Activated CD4-positive, alpha-beta T cell treated with anti-CD3 and anti-CD28 coated beads for 36 hours (primary cell): ENCODE results near the gene SLC27A2. TPM values are rescaled to one million over a fixed set of nuclear protein-coding genes. Genes with fewer than 3 reads are reported as not detected.
A peak's percentile ranks its signal among the peaks of the same experiment; 100 is the strongest.
"Not testable (repeated sequence)": the region's sequence is repeated elsewhere in the genome, so short reads cannot be mapped to it uniquely, and the experiment has no call there.

Source experiments
- ATAC-seq: fragments of 200-7000 bp; cut with Tn5 transposase; one replicate; pipeline ENCODE4 v1.10.0; 2021; ENCODE audit warnings: mild to moderate bottlenecking, moderate library complexity
- CTCF ChIA-PET: fragments of 350-600 bp; sonication (Branson Sonifier 250); formaldehyde crosslinking; loops from one replicate; lab custom pipeline; 2021; ENCODE audit warnings: antibody characterized with exemption; lab: Charles Lee
- POLR2A ChIA-PET: fragments of 350-600 bp; sonication (Branson Sonifier 250); formaldehyde crosslinking; loops from one replicate; lab custom pipeline; 2021; ENCODE audit warnings: antibody characterized with exemption, inconsistent platforms; lab: Charles Lee
- DNase-seq: peaks from one replicate; pipeline ENCODE4 v3.0.0-alpha.2; 2020
- H3K27ac Mint-ChIP-seq: one replicate; pipeline ENCODE4 v1.8.0; 2021; ENCODE audit warnings: mixed read lengths
- H3K27me3 Mint-ChIP-seq: one replicate; pipeline ENCODE4 v1.8.0; 2021; ENCODE audit warnings: mixed read lengths
- H3K36me3 Mint-ChIP-seq: one replicate; pipeline ENCODE4 v1.8.0; 2021; ENCODE audit warnings: low read depth, mixed read lengths
- H3K4me1 Mint-ChIP-seq: one replicate; pipeline ENCODE4 v1.8.0; 2021; ENCODE audit warnings: mixed read lengths
- H3K4me3 Mint-ChIP-seq: one replicate; pipeline ENCODE4 v1.8.0; 2021; ENCODE audit warnings: mild to moderate bottlenecking, moderate library complexity, mixed read lengths
- H3K9me3 Mint-ChIP-seq: one replicate; pipeline ENCODE4 v1.8.0; 2021; ENCODE audit warnings: low read depth, mixed read lengths
- intact Hi-C, 2 experiments: fragments of 100-400 bp; cut with DNase I in 1 of 2; cut with micrococcal nuclease in 1 of 2; formaldehyde crosslinking; loops; one replicate each; pipeline versions ENCODE4 v1.14.2 to v1.15.1; 2022 to 2024; cut with DNase I, micrococcal nuclease
- total RNA-seq, 2 experiments: library from RNA; stranded (reverse); gene quantifications; one replicate each; pipeline ENCODE4 v1.2.3, GENCODE V29; 2021

Gene SLC27A2
- total RNA-seq, 2 experiments from 2014 or later: 20.7 to 22.1 TPM

DNA sequence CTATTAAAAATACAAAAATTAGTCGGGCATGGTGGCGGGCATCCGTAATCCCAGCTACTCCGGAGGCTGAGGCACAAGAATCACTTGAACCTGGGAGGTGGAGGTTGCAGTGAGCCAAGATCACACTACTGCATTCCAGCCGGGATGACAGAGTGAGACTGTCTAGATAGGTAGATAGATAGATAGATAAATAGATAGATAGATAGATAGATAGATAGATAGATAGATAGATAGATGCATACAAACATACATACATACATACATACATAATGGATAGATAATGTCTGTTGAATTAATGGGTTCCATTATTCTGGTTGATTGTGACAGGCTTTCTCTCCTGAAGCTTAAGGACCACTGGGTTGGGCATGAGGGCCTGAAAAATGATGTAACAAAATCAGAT lies 6.8 kb downstream of the SLC27A2 start:
- peaks cover 22% of the 10 kb centered on the region for H3K36me3 Mint-ChIP-seq
- H3K27ac Mint-ChIP-seq, H3K4me1 Mint-ChIP-seq, H3K4me3 Mint-ChIP-seq, ATAC-seq, H3K27me3 Mint-ChIP-seq, POLR2A ChIA-PET, DNase-seq, H3K9me3 Mint-ChIP-seq: not testable (repeated sequence)
- intact Hi-C loops: loop anchor here in 1 of 2 experiments (10.0 kb wide), 1 partner anchor 716 kb away; the partner anchor contains the start of gene AP4E1
- CTCF ChIA-PET: interaction anchor here (0.7 kb wide), 2 partner anchors 31 to 60 kb away, joined by 3 read pairs; no protein-coding TSS in a partner anchor

DNA sequence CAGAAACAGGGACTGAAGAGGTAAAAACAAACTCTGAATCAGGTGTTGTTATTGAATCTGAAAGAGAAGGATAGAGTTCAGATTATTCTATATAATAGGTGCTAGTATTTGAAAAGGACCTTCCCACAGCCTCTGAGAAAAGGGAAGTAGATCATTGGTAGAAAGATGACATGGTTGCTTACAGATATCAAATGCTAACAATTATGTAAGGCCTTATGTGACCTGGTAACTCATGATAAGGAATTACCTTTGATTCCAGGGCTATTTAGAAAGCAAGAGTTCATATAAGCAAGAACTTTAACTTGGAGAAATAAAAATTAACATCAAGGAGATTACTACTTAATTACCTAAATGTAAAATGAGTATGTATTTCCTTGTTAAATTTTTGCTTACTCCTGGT lies 7.6 kb downstream of the SLC27A2 start:
- CTCF ChIA-PET: interaction anchor here (1.2 kb wide), 1 partner anchor 126 kb away, joined by 4 read pairs; no protein-coding TSS in a partner anchor
- Mint-ChIP-seq H3K36me3 (peaks cover 22% of the 10 kb centered on the region), H3K27ac (no peak overlapping the region), H3K9me3 (no peaks in the 10 kb centered on the region), H3K27me3 (no peaks in the 10 kb centered on the region), H3K4me1 (peaks cover 2% of the 10 kb centered on the region), H3K4me3 (no peak overlapping the region)
- ATAC-seq (no peak), DNase-seq (no peak)
- POLR2A ChIA-PET: no interaction called here
- intact Hi-C loops: loop anchor here in 1 of 2 experiments (10.0 kb wide), 1 partner anchor 715 kb away; the partner anchor contains the start of gene AP4E1

DNA sequence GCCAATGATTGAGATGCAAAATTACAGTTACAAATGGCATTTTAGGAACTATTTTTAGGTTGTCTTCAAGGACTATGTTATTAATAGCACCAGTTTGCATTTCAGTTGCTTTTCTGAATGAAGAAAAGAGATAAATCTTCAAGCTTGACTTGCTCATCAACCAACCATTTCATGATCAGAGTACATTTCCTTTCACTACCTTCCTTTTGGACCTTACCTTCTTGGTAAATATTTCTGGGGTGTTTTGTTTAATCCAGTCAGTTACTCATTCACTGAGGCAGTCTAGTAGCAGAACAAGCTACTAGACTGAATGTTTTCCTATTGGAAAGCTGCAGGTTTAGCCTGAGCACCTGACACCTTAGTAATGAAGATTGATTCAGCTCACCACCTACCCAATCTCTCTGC lies 8.2 kb downstream of the SLC27A2 start:
- Mint-ChIP-seq H3K9me3 (no peaks in the 10 kb centered on the region), H3K4me3 (no peak overlapping the region), H3K27me3 (no peaks in the 10 kb centered on the region), H3K36me3 (peaks cover 22% of the 10 kb centered on the region), H3K4me1 (peaks cover 2% of the 10 kb centered on the region), H3K27ac (no peak overlapping the region)
- ChIA-PET POLR2A (no interaction called here), CTCF (interaction anchor here (0.7 to 1.2 kb wide), 2 partner anchors 126 to 314 kb away, joined by 3 to 4 read pairs; no protein-coding TSS in a partner anchor)
- intact Hi-C loops: no loop called here
- DNase-seq (no peak), ATAC-seq (no peak)

DNA sequence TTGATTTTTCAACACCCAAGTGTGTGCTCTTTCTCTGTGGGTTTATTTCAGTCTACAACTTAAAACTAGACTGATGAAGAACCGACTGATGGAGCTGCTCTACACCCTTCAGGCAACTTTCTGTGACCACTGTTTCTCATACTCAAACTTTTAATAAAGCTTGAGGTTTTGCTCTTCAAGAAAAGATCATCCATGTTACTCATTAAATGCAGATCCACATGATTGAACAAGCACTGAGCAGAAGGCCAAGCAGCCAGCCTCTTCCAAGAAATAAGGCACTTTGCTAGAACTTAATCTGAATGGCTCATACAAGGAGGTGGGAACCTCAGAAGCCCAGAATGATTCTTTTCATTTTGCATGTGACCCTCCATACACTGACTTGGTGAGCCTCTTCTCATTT lies 8.7 kb downstream of the SLC27A2 start:
- Mint-ChIP-seq H3K4me3 (no peak overlapping the region), H3K27me3 (no peaks in the 10 kb centered on the region), H3K36me3 (peaks cover 22% of the 10 kb centered on the region), H3K4me1 (peaks cover 2% of the 10 kb centered on the region), H3K27ac (no peak overlapping the region), H3K9me3 (no peaks in the 10 kb centered on the region)
- DNase-seq: peak; percentile 12
- CTCF ChIA-PET: interaction anchor here (0.7 to 1.2 kb wide), 2 partner anchors 125 to 314 kb away, joined by 3 to 4 read pairs; no protein-coding TSS in a partner anchor
- intact Hi-C loops: no loop called here
- POLR2A ChIA-PET: no interaction called here
- ATAC-seq: peak; percentile 86

DNA sequence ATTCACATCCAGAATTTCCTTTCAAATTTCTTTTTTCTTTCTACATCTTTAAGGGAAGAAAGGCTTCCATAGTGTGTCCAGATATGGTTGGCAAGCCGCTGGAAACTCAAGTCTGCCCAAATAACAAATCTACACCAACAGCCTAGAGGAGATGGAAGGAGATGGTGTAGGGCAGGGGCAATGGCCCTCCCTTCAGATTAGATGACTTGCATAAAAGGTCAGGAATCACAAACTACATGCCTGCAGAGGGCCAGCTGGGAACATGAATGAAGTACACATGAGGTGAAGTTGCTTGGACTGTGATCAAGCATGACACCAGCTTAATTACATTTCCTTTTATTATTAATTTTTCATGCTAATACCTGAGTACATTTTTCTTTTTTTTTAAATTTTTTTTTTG lies 10.2 kb downstream of the SLC27A2 start:
- intact Hi-C loops: no loop called here
- ATAC-seq (no peak), DNase-seq (no peak)
- ChIA-PET POLR2A (no interaction called here), CTCF (no interaction called here)
- Mint-ChIP-seq H3K9me3 (no peaks in the 10 kb centered on the region), H3K27ac (no peak overlapping the region), H3K27me3 (no peaks in the 10 kb centered on the region), H3K4me1 (peaks cover 2% of the 10 kb centered on the region), H3K4me3 (no peak overlapping the region), H3K36me3 (peaks cover 15% of the 10 kb centered on the region)

DNA sequence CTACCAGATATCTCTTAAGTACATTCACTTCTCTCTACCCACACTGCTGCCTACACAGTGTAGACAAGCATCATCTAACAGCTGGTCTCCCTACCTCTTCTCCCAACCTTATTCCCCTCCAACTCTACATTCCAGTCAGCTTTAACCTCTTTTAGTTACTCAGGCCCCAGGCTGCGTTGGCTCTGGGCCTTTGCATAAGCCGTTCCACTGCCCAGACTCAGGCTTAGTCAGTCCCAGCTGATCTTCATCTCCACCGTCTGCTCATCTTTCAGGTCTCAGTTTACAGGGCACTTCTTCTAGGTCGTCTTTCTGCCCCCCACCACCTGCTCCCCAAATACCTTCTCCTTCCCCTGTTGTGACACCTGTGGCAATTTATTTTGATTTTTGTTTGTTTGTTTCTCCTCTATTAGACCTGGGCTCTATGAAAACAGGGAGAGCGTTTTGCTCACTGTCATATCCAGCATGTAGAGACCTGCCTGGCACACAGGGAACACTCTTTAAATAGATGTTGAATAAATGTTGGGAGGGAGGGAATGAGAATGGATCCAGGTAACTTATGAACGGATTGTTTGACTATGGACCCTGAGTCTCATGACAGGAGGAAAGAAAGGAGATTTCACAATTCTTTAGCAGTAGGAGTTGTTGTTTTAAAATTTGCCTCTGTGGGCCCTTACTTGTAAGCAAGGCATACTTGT lies 11.1 kb downstream of the SLC27A2 start:
- ATAC-seq: no peak
- ChIA-PET POLR2A (no interaction called here), CTCF (no interaction called here)
- H3K27me3 Mint-ChIP-seq: no peaks in the 10 kb centered on the region
- H3K9me3 Mint-ChIP-seq: no peaks in the 10 kb centered on the region
- no peak for DNase-seq
- intact Hi-C loops: no loop called here
- peaks cover 10% of the 10 kb centered on the region for H3K36me3 Mint-ChIP-seq
- H3K4me3 Mint-ChIP-seq: no peak overlapping the region
- no peak overlapping the region for H3K27ac Mint-ChIP-seq
- peaks cover 2% of the 10 kb centered on the region for H3K4me1 Mint-ChIP-seq

DNA sequence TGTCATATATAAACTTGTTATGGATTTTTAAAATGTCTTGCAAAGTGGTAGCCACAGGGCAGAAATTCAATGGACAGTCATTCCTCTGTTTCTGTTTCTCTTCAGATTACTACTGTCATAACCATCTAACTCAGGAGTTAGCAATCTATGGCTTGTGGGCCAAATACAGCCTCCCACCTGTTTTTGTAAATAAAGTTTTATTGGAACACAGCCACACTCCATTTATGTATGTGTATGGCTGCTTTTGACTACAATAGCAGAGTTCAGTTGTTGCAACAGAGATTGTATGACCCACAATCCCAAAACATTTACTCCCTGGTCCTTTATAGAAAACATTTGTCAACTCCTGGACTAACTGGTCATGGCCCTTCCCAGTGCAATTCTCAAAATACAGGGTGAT lies 20.0 kb downstream of the SLC27A2 start:
- H3K4me3 Mint-ChIP-seq: no peak overlapping the region
- DNase-seq (no peak), ATAC-seq (no peak)
- ChIA-PET CTCF (no interaction called here), POLR2A (no interaction called here)
- H3K9me3 Mint-ChIP-seq: no peaks in the 10 kb centered on the region
- H3K27me3 Mint-ChIP-seq: no peaks in the 10 kb centered on the region
- H3K4me1 Mint-ChIP-seq: no peaks in the 10 kb centered on the region
- intact Hi-C loops: no loop called here
- no peak overlapping the region for H3K27ac Mint-ChIP-seq
- H3K36me3 Mint-ChIP-seq: peaks cover 27% of the 10 kb centered on the region

DNA sequence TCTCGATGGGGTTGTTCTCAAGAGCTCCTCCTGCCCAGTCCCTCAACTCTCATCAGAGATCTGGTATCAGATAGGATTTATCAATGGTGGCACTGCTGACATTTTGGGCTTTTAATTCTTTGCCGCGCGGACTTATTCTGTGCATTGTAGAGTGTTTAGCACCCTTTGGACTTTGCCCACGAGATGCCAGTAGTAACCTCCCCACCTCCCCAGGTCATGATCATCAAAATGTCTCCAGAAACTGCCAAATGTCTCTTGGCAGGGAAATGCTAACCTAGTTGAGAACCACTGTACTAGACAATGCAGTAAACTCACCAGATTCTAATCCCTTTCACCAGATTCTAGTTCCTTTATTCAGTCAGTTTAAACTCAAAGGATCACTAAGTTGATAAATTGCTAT lies 24.0 kb downstream of the SLC27A2 start:
- CTCF ChIA-PET: no interaction called here
- POLR2A ChIA-PET: no interaction called here
- DNase-seq (no peak), ATAC-seq (no peak)
- no peak overlapping the region for H3K27ac Mint-ChIP-seq
- no peaks in the 10 kb centered on the region for H3K9me3 Mint-ChIP-seq
- no peak overlapping the region for H3K4me3 Mint-ChIP-seq
- intact Hi-C loops: no loop called here
- no peaks in the 10 kb centered on the region for H3K27me3 Mint-ChIP-seq
- H3K36me3 Mint-ChIP-seq: peaks cover 47% of the 10 kb centered on the region
- H3K4me1 Mint-ChIP-seq: no peaks in the 10 kb centered on the region

DNA sequence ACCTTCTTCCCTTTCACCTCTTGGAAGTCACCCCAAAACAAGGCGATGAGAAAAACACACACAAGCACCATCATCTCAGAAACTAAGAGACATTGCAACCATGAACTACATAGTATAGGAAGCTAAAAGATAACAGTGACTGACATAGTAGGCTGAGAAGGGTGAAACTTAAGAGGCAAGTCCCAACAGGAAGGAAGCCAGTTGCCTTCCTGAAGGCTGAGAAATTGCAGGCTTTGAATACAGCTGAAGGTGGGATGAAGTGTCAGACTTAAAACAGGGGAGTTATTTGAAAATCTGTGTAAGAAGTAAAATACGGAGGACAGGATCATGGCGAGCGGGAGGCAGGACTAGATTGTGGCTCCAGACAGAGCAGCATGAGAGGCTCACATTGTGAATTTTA lies 27.8 kb downstream of the SLC27A2 start:
- peaks cover 13% of the 10 kb centered on the region for H3K9me3 Mint-ChIP-seq
- ATAC-seq (no peak), DNase-seq (no peak)
- CTCF ChIA-PET: interaction anchor here (1.1 kb wide), 1 partner anchor 107 kb away, joined by 3 read pairs; no protein-coding TSS in a partner anchor
- peaks cover 54% of the 10 kb centered on the region for H3K36me3 Mint-ChIP-seq
- intact Hi-C loops: no loop called here
- H3K4me1 Mint-ChIP-seq: no peaks in the 10 kb centered on the region
- no peak overlapping the region for H3K4me3 Mint-ChIP-seq
- H3K27me3 Mint-ChIP-seq: peaks cover 8% of the 10 kb centered on the region
- POLR2A ChIA-PET: no interaction called here
- no peak overlapping the region for H3K27ac Mint-ChIP-seq

DNA sequence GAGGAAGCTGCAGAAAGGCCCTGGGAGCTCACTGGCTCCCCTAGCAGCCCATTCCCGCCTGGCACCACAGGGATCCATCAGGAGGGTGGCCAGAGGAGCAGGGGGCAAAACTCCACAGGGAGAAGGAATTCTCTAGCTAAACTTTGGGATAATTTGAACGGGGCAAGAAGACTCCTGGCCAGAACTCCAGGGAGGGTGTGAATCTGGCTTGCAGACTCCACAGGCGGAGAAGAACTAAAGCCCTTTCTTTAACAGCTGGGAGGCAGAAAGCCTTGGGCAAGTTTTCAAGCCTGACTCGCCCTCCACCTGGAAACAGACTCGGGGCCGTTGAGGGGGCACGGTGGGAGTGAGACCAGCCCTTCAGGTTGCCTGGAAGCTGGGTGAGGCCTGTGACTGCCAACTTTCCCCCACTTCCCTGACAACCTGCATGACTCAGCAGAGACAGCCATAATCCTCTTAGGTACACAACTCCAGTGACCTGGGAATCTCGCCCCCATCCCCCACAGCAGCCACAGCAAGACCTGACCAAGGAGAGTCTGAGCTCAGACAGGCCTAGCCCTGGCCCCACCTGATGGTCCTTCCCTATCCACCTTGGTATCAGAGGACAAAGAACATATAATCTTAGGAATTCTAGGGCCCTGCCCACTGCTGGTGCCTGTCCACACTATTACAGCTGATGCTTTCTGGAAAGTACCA lies 28.6 kb downstream of the SLC27A2 start:
- intact Hi-C loops: no loop called here
- Mint-ChIP-seq H3K36me3 (peaks cover 47% of the 10 kb centered on the region), H3K27ac (no peak overlapping the region), H3K27me3 (peaks cover 8% of the 10 kb centered on the region), H3K9me3 (peaks cover 13% of the 10 kb centered on the region), H3K4me3 (no peak overlapping the region), H3K4me1 (no peaks in the 10 kb centered on the region)
- CTCF ChIA-PET: interaction anchor here (0.6 to 1.1 kb wide), 3 partner anchors 106 to 1407 kb away, joined by 3 read pairs; no protein-coding TSS in a partner anchor
- POLR2A ChIA-PET: no interaction called here
- DNase-seq: no peak
- no peak for ATAC-seq

DNA sequence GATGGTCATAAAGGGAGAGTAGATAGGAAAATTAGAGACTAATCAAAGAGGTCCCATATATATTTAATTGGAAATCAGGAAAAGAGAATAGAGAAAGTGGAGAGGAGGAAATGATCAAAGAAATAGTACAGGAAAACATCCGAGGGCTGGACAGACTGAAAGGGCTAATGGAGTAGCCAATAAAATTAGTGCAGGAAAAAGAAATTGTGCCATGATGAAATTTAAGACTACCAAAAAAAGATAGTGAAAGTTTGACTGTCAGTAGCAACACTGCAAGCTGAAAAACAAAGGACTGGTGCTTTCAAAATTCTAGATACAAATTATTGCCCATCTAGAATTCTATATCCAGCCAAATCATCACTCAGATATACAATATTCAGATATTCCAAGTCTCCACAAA lies 36.3 kb downstream of the SLC27A2 start:
- POLR2A ChIA-PET: interaction anchor here (0.6 kb wide), 1 partner anchor 76 kb away, joined by 3 read pairs; no protein-coding TSS in a partner anchor
- Mint-ChIP-seq H3K36me3 (peaks cover under 1% of the 10 kb centered on the region), H3K27me3 (peaks cover 2% of the 10 kb centered on the region), H3K9me3 (no peaks in the 10 kb centered on the region), H3K4me3 (no peak overlapping the region), H3K4me1 (peaks cover 14% of the 10 kb centered on the region), H3K27ac (no peak overlapping the region)
- no peak for DNase-seq
- ATAC-seq: no peak
- intact Hi-C loops: no loop called here
- CTCF ChIA-PET: no interaction called here
